HUDEP-2 (cell line): ENCODE results near the gene PPP3CA.

Experiments
- DNase-seq, 76 experiments: peaks; one replicate each; lab custom pipeline; 2025; ENCODE audit not compliant: unreplicated experiment in 76 of 76; lab: John Stamatoyannopoulos, UW

Gene PPP3CA

GRCh38 chr4:100981447-100982204 lies 365.7 kb downstream of the PPP3CA start:
- DNase-seq: no peak

- no peak for DNase-seq
These were observed 367.6 kb downstream of the PPP3CA start for GRCh38 chr4:100979736-100980135.

- DNase-seq: no peak
These were observed 369.5 kb downstream of the PPP3CA start for GRCh38 chr4:100977746-100978397.

- no peak for DNase-seq
These were observed 370.1 kb downstream of the PPP3CA start for GRCh38 chr4:100977274-100977673.
